ENCODE measurements around the gene ANKRD55. TPM values are rescaled to one million over a fixed set of nuclear protein-coding genes. Genes with fewer than 3 reads are reported as not detected.
"Not testable (repeated sequence)": the region's sequence is repeated elsewhere in the genome, so short reads cannot be mapped to it uniquely, and the experiment has no call there.

Gene ANKRD55
- total RNA-seq, 1 donor from 2014 or later, result not detected

DNA sequence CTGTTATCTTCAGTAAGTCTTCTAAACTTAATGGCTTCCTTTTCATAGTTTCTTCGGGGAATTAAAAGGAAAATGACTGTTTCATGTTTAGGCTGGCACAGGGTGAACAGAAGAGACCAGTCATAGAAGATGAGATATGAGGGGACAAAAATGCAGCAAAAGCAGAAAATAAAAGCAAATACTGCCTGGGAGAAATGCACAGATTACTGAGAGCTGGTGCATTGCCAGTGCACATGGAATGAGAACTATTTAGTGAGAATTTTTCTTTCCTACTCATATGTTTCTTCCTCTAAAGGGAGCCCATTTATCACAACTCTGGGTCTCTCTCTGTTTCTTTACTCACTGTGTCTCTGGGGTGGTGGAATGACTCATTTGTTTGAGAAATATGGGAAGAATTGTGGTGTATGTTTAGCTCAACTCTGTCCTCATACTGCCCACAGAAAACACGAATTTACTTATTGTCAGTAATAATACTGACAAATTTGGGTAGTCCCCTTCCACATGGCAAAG lies 25.9 kb upstream of the ANKRD55 start:
- Mint-ChIP-seq H3K36me3 (no peaks in the 10 kb centered on the region), H3K4me1 (ENCODE audit: unreplicated experiment) (peaks cover 8% of the 10 kb centered on the region), H3K27me3 (no peaks in the 10 kb centered on the region), H3K9me3 (no peaks in the 10 kb centered on the region), H3K27ac (peak overlapping the region; percentile 57), H3K4me3 (no peak overlapping the region)
- TF ChIP-seq, protein P1, sequence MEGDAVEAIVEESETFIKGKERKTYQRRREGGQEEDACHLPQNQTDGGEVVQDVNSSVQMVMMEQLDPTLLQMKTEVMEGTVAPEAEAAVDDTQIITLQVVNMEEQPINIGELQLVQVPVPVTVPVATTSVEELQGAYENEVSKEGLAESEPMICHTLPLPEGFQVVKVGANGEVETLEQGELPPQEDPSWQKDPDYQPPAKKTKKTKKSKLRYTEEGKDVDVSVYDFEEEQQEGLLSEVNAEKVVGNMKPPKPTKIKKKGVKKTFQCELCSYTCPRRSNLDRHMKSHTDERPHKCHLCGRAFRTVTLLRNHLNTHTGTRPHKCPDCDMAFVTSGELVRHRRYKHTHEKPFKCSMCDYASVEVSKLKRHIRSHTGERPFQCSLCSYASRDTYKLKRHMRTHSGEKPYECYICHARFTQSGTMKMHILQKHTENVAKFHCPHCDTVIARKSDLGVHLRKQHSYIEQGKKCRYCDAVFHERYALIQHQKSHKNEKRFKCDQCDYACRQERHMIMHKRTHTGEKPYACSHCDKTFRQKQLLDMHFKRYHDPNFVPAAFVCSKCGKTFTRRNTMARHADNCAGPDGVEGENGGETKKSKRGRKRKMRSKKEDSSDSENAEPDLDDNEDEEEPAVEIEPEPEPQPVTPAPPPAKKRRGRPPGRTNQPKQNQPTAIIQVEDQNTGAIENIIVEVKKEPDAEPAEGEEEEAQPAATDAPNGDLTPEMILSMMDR (conservative IDR thresholded peaks at IDR 0.05), result no peak
- DNase-seq (ENCODE audit: extremely low spot score, unreplicated experiment), result no peak

DNA sequence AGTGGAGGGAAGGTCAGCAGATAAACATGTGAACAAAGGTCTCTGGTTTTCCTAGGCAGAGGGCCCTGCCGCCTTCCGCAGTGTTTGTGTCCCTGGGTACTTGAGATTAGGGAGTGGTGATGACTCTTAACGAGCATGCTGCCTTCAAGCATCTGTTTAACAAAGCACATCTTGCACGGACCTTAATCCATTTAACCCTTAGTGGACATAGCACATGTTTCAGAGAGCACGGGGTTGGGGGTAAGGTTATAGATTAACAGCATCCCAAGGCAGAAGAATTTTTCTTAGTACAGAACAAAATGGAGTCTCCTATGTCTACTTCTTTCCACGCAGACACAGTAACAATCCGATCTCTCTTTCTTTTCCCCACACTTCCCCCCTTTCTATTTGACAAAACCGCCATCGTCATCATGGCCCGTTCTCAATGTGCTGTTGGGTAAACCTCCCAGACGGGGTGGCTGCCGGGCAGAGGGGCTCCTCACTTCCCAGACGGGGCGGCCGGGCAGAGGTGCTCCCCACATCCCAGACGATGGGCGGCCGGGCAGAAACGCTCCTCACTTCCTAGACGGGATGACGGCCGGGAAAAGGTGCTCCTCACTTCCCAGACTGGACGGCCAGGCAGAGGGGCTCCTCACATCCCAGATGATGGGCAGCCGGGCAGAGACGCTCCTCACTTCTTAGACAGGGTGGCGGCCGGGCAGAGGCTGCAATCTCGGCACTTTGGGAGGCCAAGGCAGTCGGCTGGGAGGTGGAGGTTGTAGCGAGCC lies 24.8 kb upstream of the ANKRD55 start:
- H3K4me1 Mint-ChIP-seq (ENCODE audit: unreplicated experiment); H3K27ac Mint-ChIP-seq: not testable (repeated sequence)

DNA sequence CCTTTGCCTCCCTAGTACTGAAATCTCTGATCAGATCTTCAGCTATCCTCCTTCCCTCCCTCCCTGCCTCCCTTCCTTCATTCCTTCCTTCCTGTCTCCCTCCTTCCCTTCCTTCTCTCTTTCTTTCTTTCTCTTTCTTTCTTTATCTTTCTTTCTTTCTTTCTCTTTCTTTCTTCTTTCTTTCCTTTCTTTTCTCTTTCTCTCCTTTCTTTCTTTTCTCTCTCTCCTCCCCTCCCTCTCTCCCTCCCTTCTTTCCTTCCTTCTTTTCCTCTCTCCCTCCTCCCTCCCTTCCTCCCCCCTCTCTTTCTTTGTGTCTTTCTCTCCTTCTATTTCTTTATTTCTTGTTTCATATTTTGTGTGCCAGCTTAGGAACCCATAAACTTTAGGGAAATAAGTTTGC lies 23.9 kb upstream of the ANKRD55 start:
- H3K36me3 Mint-ChIP-seq, result no peaks in the 10 kb centered on the region
- H3K9me3 Mint-ChIP-seq, result no peaks in the 10 kb centered on the region
- no peak overlapping the region for H3K4me3 Mint-ChIP-seq
- H3K4me1 Mint-ChIP-seq (ENCODE audit: unreplicated experiment), result peaks cover 10% of the 10 kb centered on the region
- H3K27ac Mint-ChIP-seq, result no peak overlapping the region
- TF ChIP-seq, protein P1 (conservative IDR thresholded peaks at IDR 0.05), result no peak
- no peaks in the 10 kb centered on the region for H3K27me3 Mint-ChIP-seq
- DNase-seq (ENCODE audit: extremely low spot score, unreplicated experiment), result no peak

More for the DNA sequence above, 24.8 kb upstream of the ANKRD55 start:
- H3K27me3 Mint-ChIP-seq; H3K4me3 Mint-ChIP-seq; DNase-seq (ENCODE audit: extremely low spot score, unreplicated experiment); H3K9me3 Mint-ChIP-seq; H3K36me3 Mint-ChIP-seq: not testable (repeated sequence)

DNA sequence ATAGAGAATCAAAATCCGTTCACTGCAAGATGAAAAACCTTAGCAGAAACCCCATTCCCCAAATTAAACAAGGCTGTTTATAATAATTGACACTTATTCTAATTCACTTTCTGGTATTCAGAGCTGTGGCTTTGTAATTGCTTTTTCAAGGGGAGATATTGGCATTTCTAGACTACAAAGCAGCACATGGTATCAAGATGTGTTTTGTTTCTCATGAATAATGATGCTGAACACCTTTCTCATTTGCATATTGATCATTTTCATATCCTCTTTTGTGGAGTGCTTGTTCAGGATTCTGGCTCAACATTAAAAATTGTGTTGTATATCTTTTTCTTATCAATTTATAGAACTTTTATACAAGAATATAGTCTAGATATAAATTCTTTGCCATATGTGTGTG lies 22.4 kb upstream of the ANKRD55 start:
- TF ChIP-seq, protein P1 (conservative IDR thresholded peaks at IDR 0.05), result no peak
- no peak overlapping the region for H3K4me3 Mint-ChIP-seq
- H3K4me1 Mint-ChIP-seq (ENCODE audit: unreplicated experiment), result peaks cover 10% of the 10 kb centered on the region
- H3K36me3 Mint-ChIP-seq, result no peaks in the 10 kb centered on the region
- H3K27me3 Mint-ChIP-seq, result no peaks in the 10 kb centered on the region
- DNase-seq (ENCODE audit: extremely low spot score, unreplicated experiment), result no peak
- no peak overlapping the region for H3K27ac Mint-ChIP-seq
- no peaks in the 10 kb centered on the region for H3K9me3 Mint-ChIP-seq

DNA sequence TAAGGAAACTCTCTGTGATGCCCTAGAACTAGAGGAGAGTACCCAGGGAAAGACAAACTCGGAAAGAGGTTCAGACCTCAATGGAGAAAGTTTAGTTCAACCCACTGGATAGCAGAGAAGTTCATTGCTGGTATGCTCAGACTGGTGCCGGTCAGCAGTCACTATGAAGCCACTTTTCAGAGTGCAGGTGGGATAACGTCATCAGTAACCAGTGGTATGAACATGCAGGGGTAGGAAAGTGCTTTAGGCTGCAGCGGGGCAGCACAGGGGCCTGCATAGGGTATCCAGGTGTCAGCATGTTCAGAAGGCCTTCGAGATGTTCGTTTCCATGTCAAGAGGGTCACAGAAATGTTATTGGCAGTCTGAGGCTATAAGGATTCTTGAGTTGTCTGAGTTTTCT lies 20.8 kb upstream of the ANKRD55 start:
- no peak overlapping the region for H3K27ac Mint-ChIP-seq
- no peaks in the 10 kb centered on the region for H3K27me3 Mint-ChIP-seq
- no peak overlapping the region for H3K4me3 Mint-ChIP-seq
- TF ChIP-seq, protein P1 (conservative IDR thresholded peaks at IDR 0.05), result no peak
- H3K36me3 Mint-ChIP-seq, result no peaks in the 10 kb centered on the region
- H3K4me1 Mint-ChIP-seq (ENCODE audit: unreplicated experiment), result peaks cover 8% of the 10 kb centered on the region
- no peaks in the 10 kb centered on the region for H3K9me3 Mint-ChIP-seq
- DNase-seq (ENCODE audit: extremely low spot score, unreplicated experiment), result no peak

DNA sequence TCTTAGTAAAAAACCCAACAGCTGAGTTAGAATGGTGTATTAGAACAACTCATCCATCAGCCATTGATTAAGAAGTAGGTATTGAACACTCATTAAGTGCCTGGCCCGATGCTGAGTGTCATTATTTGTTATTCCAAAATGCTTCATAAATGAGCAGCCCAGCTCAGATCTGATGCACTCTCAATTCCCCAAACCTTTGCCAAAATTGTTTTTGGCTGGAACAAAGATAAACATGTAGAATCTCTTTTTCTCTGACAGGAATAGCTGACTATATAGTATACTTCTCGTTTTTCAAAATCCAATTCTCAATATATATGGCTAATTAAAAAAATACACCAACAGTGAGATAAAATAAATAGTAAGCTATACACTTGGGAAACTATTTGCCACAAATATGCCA lies 20.0 kb upstream of the ANKRD55 start:
- Mint-ChIP-seq H3K27me3 (no peaks in the 10 kb centered on the region), H3K4me3 (no peak overlapping the region), H3K4me1 (ENCODE audit: unreplicated experiment) (peaks cover 7% of the 10 kb centered on the region), H3K27ac (no peak overlapping the region), H3K9me3 (no peaks in the 10 kb centered on the region), H3K36me3 (no peaks in the 10 kb centered on the region)
- DNase-seq (ENCODE audit: extremely low spot score, unreplicated experiment), result no peak
- TF ChIP-seq, protein P1 (conservative IDR thresholded peaks at IDR 0.05), result no peak

Measured in type B pancreatic cell (in vitro differentiated cells).